GM23248 (cell line): ENCODE data around the gene CACHD1.

Source experiments
- EZH2 ChIP-seq: fragments of 200-600 bp; sonication (generic); IDR thresholded peaks from 2 replicates; pipeline ENCODE4 v1.6.1; 2018; ENCODE audit warnings: antibody characterized with exemption, mild to moderate bottlenecking; ENCODE audit not compliant: insufficient read depth, poor library complexity, severe bottlenecking
- EZH2phosphoT487 ChIP-seq: fragments of 200-600 bp; sonication (generic); IDR thresholded peaks from 2 replicates; pipeline ENCODE4 v1.6.1; 2018; ENCODE audit warnings: antibody characterized with exemption, moderate library complexity, mild to moderate bottlenecking, low read depth; ENCODE audit not compliant: insufficient read depth

DNA sequence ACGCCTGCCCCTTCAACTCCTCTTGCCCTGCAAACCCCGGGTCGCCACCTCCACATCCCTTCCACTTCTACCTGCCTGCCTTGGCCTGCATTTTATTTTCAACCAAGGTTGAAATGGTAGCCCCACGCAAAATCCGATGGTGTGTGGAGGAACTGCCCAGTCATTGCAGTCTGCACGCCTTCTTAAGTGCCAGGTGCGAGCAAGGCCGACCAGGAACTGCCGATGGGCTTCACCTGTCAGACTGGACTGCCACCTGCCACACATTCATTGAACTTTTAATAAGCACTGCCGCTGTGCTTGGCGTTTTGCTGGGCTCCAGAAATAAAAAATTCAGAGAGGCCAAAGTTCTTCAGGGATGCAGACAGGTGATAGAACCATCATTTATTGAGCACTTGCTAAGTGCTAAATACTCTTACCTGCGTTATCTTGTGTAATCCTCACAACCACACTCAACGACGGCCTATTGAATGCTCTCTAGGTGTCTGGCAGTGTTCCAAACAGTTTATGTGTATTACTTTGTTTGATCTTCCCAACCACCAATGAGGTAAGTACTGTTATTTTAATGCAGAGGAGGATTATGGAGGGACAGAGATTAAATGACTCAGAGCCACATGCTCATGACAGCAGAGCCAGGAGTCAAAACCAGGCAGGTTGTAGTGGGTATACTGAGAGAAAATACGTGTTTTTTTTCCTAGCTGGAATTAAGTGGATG, 36.2 kb downstream of the CACHD1 start:
- no peak for TF ChIP-seq EZH2
- TF ChIP-seq EZH2phosphoT487, result no peak
